ENCODE data around the gene OR10D3. TPM values are rescaled to one million over a fixed set of nuclear protein-coding genes. Genes with fewer than 3 reads are reported as not detected.

The OR10D3 gene
- polyA plus RNA-seq: not detected
- long read RNA-seq, donor 1: 0 reads
- long read RNA-seq, donor 2: 0 reads
- long read RNA-seq, donor 3: 0 reads
- long read RNA-seq, donor 4: 0 reads
- long read RNA-seq, donor 5: 0 reads
- long read RNA-seq, donor 6: 0 reads
- long read RNA-seq, donor 7: 0 reads
- long read RNA-seq, donor 8: 0 reads
- long read RNA-seq, donor 9: 0 reads
- long read RNA-seq, donor 10: 0 reads

- no peak for FAIRE-seq
- no peaks in the 10 kb centered on the region for H3K4me1 ChIP-seq (ENCODE audit: control insufficient read depth in 3 of 3, insufficient read depth in 2 of 3, low read depth in 1 of 3, low read length in 2 of 3)
- WGBS, 3 donors: 26 to 35% (median 27%) methylated on average over 3 of the region's 3 CpGs
- H3K36me3 ChIP-seq (ENCODE audit: control insufficient read depth in 3 of 3, insufficient read depth in 2 of 3, low read depth in 1 of 3, low read length in 3 of 3): no peaks in the 10 kb centered on the region
- DNase-seq: no peak
- no peak within 1 kb of the TSS for H3K27ac ChIP-seq (ENCODE audit: low read depth in 1 of 3, low read length in 2 of 3)
- H3K9me3 ChIP-seq (ENCODE audit: control insufficient read depth in 2 of 2, insufficient read depth in 1 of 2, low read depth in 1 of 2, low read length in 1 of 2): no peaks in the 10 kb centered on the region
- H3K27me3 ChIP-seq (ENCODE audit: control insufficient read depth in 3 of 3, insufficient read depth in 3 of 3, low read length in 3 of 3): no peaks in the 10 kb centered on the region
- no peak within 1 kb of the TSS for H3K4me3 ChIP-seq (ENCODE audit: low read depth in 1 of 3, low read length in 3 of 3)
Measured at GRCh38 chr11:124183068-124183467, at the start of gene OR10D3. TSS of gene OR10D3 (plus strand) at chr11:124183345. CDS start at chr11:124185270, 1,925 bp downstream.

GRCh38 chr11:124143034-124143433, 40.1 kb upstream of the OR10D3 start:
- Histone ChIP-seq H3K36me3 (ENCODE audit: control insufficient read depth in 3 of 3, insufficient read depth in 2 of 3, low read depth in 1 of 3, low read length in 3 of 3) (peaks cover 2 to 9% (median 2%) of the 10 kb centered on the region in 3 donors), H3K9me3 (ENCODE audit: control insufficient read depth in 2 of 2, insufficient read depth in 1 of 2, low read depth in 1 of 2, low read length in 1 of 2) (no peaks in the 10 kb centered on the region), H3K4me3 (ENCODE audit: low read depth in 1 of 3, low read length in 3 of 3) (no peak overlapping the region), H3K27ac (ENCODE audit: low read depth in 1 of 3, low read length in 2 of 3) (no peak overlapping the region), H3K4me1 (ENCODE audit: control insufficient read depth in 3 of 3, insufficient read depth in 2 of 3, low read depth in 1 of 3, low read length in 2 of 3) (no peaks in the 10 kb centered on the region), H3K27me3 (ENCODE audit: control insufficient read depth in 3 of 3, insufficient read depth in 3 of 3, low read length in 3 of 3) (no peaks in the 10 kb centered on the region)
- WGBS, 3 donors: 87 to 95% (median 91%) methylated on average over 2 of the region's 2 CpGs
- DNase-seq (no peak), FAIRE-seq (no peak)

- Histone ChIP-seq H3K27ac (ENCODE audit: low read depth in 1 of 3, low read length in 2 of 3) (no peak overlapping the region), H3K9me3 (ENCODE audit: control insufficient read depth in 2 of 2, insufficient read depth in 1 of 2, low read depth in 1 of 2, low read length in 1 of 2) (no peaks in the 10 kb centered on the region), H3K4me3 (ENCODE audit: low read depth in 1 of 3, low read length in 3 of 3) (no peak overlapping the region), H3K4me1 (ENCODE audit: control insufficient read depth in 3 of 3, insufficient read depth in 2 of 3, low read depth in 1 of 3, low read length in 2 of 3) (no peaks in the 10 kb centered on the region), H3K36me3 (ENCODE audit: control insufficient read depth in 3 of 3, insufficient read depth in 2 of 3, low read depth in 1 of 3, low read length in 3 of 3) (peaks cover 0 to 4% (median 2%) of the 10 kb centered on the region in 3 donors), H3K27me3 (ENCODE audit: control insufficient read depth in 3 of 3, insufficient read depth in 3 of 3, low read length in 3 of 3) (no peaks in the 10 kb centered on the region)
- DNase-seq: no peak
- 75 to 92% (median 81%) methylated on average over 2 of the region's 2 CpGs for WGBS, 3 donors
- FAIRE-seq: no peak
Measured at GRCh38 chr11:124147951-124148350, 35.2 kb upstream of the OR10D3 start.

- H3K27me3 ChIP-seq (ENCODE audit: control insufficient read depth in 3 of 3, insufficient read depth in 3 of 3, low read length in 3 of 3): no peaks in the 10 kb centered on the region
- no peak overlapping the region for H3K27ac ChIP-seq (ENCODE audit: low read depth in 1 of 3, low read length in 2 of 3)
- no peak for DNase-seq
- peaks cover 0 to 2% (median 0%) of the 10 kb centered on the region in 3 donors for H3K36me3 ChIP-seq (ENCODE audit: control insufficient read depth in 3 of 3, insufficient read depth in 2 of 3, low read depth in 1 of 3, low read length in 3 of 3)
- H3K4me3 ChIP-seq (ENCODE audit: low read depth in 1 of 3, low read length in 3 of 3): no peak overlapping the region
- WGBS, 3 donors: 60 to 72% (median 61%) methylated on average over 5 of the region's 5 CpGs
- no peaks in the 10 kb centered on the region for H3K4me1 ChIP-seq (ENCODE audit: control insufficient read depth in 3 of 3, insufficient read depth in 2 of 3, low read depth in 1 of 3, low read length in 2 of 3)
- H3K9me3 ChIP-seq (ENCODE audit: control insufficient read depth in 2 of 2, insufficient read depth in 1 of 2, low read depth in 1 of 2, low read length in 1 of 2): no peaks in the 10 kb centered on the region
- FAIRE-seq: no peak
Measured at GRCh38 chr11:124150684-124151083, 32.5 kb upstream of the OR10D3 start.

GRCh38 chr11:124152770-124153407, 30.3 kb upstream of the OR10D3 start:
- no peak for DNase-seq
- H3K36me3 ChIP-seq (ENCODE audit: control insufficient read depth in 3 of 3, insufficient read depth in 2 of 3, low read depth in 1 of 3, low read length in 3 of 3): peaks cover 0 to 1% (median 0%) of the 10 kb centered on the region in 3 donors
- no peak overlapping the region for H3K4me3 ChIP-seq (ENCODE audit: low read depth in 1 of 3, low read length in 3 of 3)
- no peaks in the 10 kb centered on the region for H3K27me3 ChIP-seq (ENCODE audit: control insufficient read depth in 3 of 3, insufficient read depth in 3 of 3, low read length in 3 of 3)
- no peak overlapping the region for H3K27ac ChIP-seq (ENCODE audit: low read depth in 1 of 3, low read length in 2 of 3)
- 83 to 86% (median 85%) methylated on average over 3 of the region's 3 CpGs for WGBS, 3 donors
- no peaks in the 10 kb centered on the region for H3K4me1 ChIP-seq (ENCODE audit: control insufficient read depth in 3 of 3, insufficient read depth in 2 of 3, low read depth in 1 of 3, low read length in 2 of 3)
- no peaks in the 10 kb centered on the region for H3K9me3 ChIP-seq (ENCODE audit: control insufficient read depth in 2 of 2, insufficient read depth in 1 of 2, low read depth in 1 of 2, low read length in 1 of 2)
- FAIRE-seq: no peak

- no peak overlapping the region for H3K4me3 ChIP-seq (ENCODE audit: low read depth in 1 of 3, low read length in 3 of 3)
- H3K27ac ChIP-seq (ENCODE audit: low read depth in 1 of 3, low read length in 2 of 3): no peak overlapping the region
- H3K4me1 ChIP-seq (ENCODE audit: control insufficient read depth in 3 of 3, insufficient read depth in 2 of 3, low read depth in 1 of 3, low read length in 2 of 3): no peaks in the 10 kb centered on the region
- DNase-seq (no peak), FAIRE-seq (no peak)
- no peaks in the 10 kb centered on the region for H3K36me3 ChIP-seq (ENCODE audit: control insufficient read depth in 3 of 3, insufficient read depth in 2 of 3, low read depth in 1 of 3, low read length in 3 of 3)
- 56 to 79% (median 69%) methylated on average over 2 of the region's 2 CpGs for WGBS, 3 donors
- no peaks in the 10 kb centered on the region for H3K9me3 ChIP-seq (ENCODE audit: control insufficient read depth in 2 of 2, insufficient read depth in 1 of 2, low read depth in 1 of 2, low read length in 1 of 2)
- H3K27me3 ChIP-seq (ENCODE audit: control insufficient read depth in 3 of 3, insufficient read depth in 3 of 3, low read length in 3 of 3): no peaks in the 10 kb centered on the region
Measured at GRCh38 chr11:124153821-124154220, 29.3 kb upstream of the OR10D3 start.

- no peaks in the 10 kb centered on the region for H3K27me3 ChIP-seq (ENCODE audit: control insufficient read depth in 3 of 3, insufficient read depth in 3 of 3, low read length in 3 of 3)
- no peaks in the 10 kb centered on the region for H3K4me1 ChIP-seq (ENCODE audit: control insufficient read depth in 3 of 3, insufficient read depth in 2 of 3, low read depth in 1 of 3, low read length in 2 of 3)
- H3K4me3 ChIP-seq (ENCODE audit: low read depth in 1 of 3, low read length in 3 of 3): no peak overlapping the region
- no peak overlapping the region for H3K27ac ChIP-seq (ENCODE audit: low read depth in 1 of 3, low read length in 2 of 3)
- no peaks in the 10 kb centered on the region for H3K9me3 ChIP-seq (ENCODE audit: control insufficient read depth in 2 of 2, insufficient read depth in 1 of 2, low read depth in 1 of 2, low read length in 1 of 2)
- DNase-seq (no peak), FAIRE-seq (no peak)
- H3K36me3 ChIP-seq (ENCODE audit: control insufficient read depth in 3 of 3, insufficient read depth in 2 of 3, low read depth in 1 of 3, low read length in 3 of 3): no peaks in the 10 kb centered on the region
Measured at GRCh38 chr11:124159481-124159880, 23.7 kb upstream of the OR10D3 start.

GRCh38 chr11:124160986-124161385, 22.2 kb upstream of the OR10D3 start:
- no peaks in the 10 kb centered on the region for H3K36me3 ChIP-seq (ENCODE audit: control insufficient read depth in 3 of 3, insufficient read depth in 2 of 3, low read depth in 1 of 3, low read length in 3 of 3)
- FAIRE-seq (no peak), DNase-seq (no peak)
- no peak overlapping the region for H3K27ac ChIP-seq (ENCODE audit: low read depth in 1 of 3, low read length in 2 of 3)
- no peaks in the 10 kb centered on the region for H3K27me3 ChIP-seq (ENCODE audit: control insufficient read depth in 3 of 3, insufficient read depth in 3 of 3, low read length in 3 of 3)
- WGBS, 3 donors: 64 to 72% (median 72%) methylated on average over 5 of the region's 5 CpGs
- no peaks in the 10 kb centered on the region for H3K9me3 ChIP-seq (ENCODE audit: control insufficient read depth in 2 of 2, insufficient read depth in 1 of 2, low read depth in 1 of 2, low read length in 1 of 2)
- H3K4me1 ChIP-seq (ENCODE audit: control insufficient read depth in 3 of 3, insufficient read depth in 2 of 3, low read depth in 1 of 3, low read length in 2 of 3): no peaks in the 10 kb centered on the region
- no peak overlapping the region for H3K4me3 ChIP-seq (ENCODE audit: low read depth in 1 of 3, low read length in 3 of 3)

GRCh38 chr11:124167826-124168231, 15.3 kb upstream of the OR10D3 start:
- DNase-seq (no peak), FAIRE-seq (no peak)
- H3K4me3 ChIP-seq (ENCODE audit: low read depth in 1 of 3, low read length in 3 of 3): no peak overlapping the region
- no peaks in the 10 kb centered on the region for H3K27me3 ChIP-seq (ENCODE audit: control insufficient read depth in 3 of 3, insufficient read depth in 3 of 3, low read length in 3 of 3)
- H3K36me3 ChIP-seq (ENCODE audit: control insufficient read depth in 3 of 3, insufficient read depth in 2 of 3, low read depth in 1 of 3, low read length in 3 of 3): no peaks in the 10 kb centered on the region
- H3K9me3 ChIP-seq (ENCODE audit: control insufficient read depth in 2 of 2, insufficient read depth in 1 of 2, low read depth in 1 of 2, low read length in 1 of 2): no peaks in the 10 kb centered on the region
- H3K27ac ChIP-seq (ENCODE audit: low read depth in 1 of 3, low read length in 2 of 3): no peak overlapping the region
- no peaks in the 10 kb centered on the region for H3K4me1 ChIP-seq (ENCODE audit: control insufficient read depth in 3 of 3, insufficient read depth in 2 of 3, low read depth in 1 of 3, low read length in 2 of 3)
- WGBS, 3 donors: 55 to 73% (median 68%) methylated on average over 7 of the region's 7 CpGs

All from small intestine (tissue), 16 donors.